ENCODE measurements around the gene LRP1B.

LRP1B gene

GRCh38 chr2:142131010-142131669 is at the start of gene LRP1B:
Gene LRP1B, minus strand, starts transcription at chr2:142131016. Its CDS starts 287 bp downstream, at chr2:142130729.
- peak; percentile 58 to 67 for DNase-seq

- DNase-seq, result no peak
Measured at GRCh38 chr2:142179686-142180085, 48.9 kb upstream of the LRP1B start.

GRCh38 chr2:142178604-142179003 is 47.8 kb upstream of the LRP1B start:
- DNase-seq, result no peak

GRCh38 chr2:142176941-142177340 is 46.1 kb upstream of the LRP1B start:
- no peak for DNase-seq

- no peak for DNase-seq
Measured at GRCh38 chr2:142175813-142176338, 45.1 kb upstream of the LRP1B start.

- no peak for DNase-seq
Measured at GRCh38 chr2:142174176-142174575, 43.4 kb upstream of the LRP1B start.

- DNase-seq, result no peak
Measured at GRCh38 chr2:142170847-142171246, 40.0 kb upstream of the LRP1B start.

GRCh38 chr2:142165790-142166189 is 35.0 kb upstream of the LRP1B start:
- DNase-seq, result no peak

GRCh38 chr2:142153601-142154000 is 22.8 kb upstream of the LRP1B start:
- DNase-seq, result no peak

GRCh38 chr2:142150453-142150852 is 19.6 kb upstream of the LRP1B start:
- DNase-seq, result no peak

- no peak for DNase-seq
Measured at GRCh38 chr2:142144547-142144946, 13.7 kb upstream of the LRP1B start.

- no peak for DNase-seq
Measured at GRCh38 chr2:142142595-142142994, 11.8 kb upstream of the LRP1B start.

GRCh38 chr2:142140434-142140845 is 9.6 kb upstream of the LRP1B start:
- peak in 1 of 2 donors; percentile 45 for DNase-seq

- no peak for DNase-seq
Measured at GRCh38 chr2:142139384-142139783, 8.6 kb upstream of the LRP1B start.

- DNase-seq, result no peak
Measured at GRCh38 chr2:142136571-142136970, 5.8 kb upstream of the LRP1B start.

GRCh38 chr2:142134911-142135310 is 4.1 kb upstream of the LRP1B start:
- no peak for DNase-seq

GRCh38 chr2:142130111-142131009 is 456 bp downstream of the LRP1B start:
- peak; percentile 64 to 71 for DNase-seq

- DNase-seq, result peak in 1 of 2 donors; percentile 37
Measured at GRCh38 chr2:142128105-142128504, 2.7 kb downstream of the LRP1B start.

GRCh38 chr2:142127248-142127647 is 3.6 kb downstream of the LRP1B start:
- DNase-seq, result no peak

GRCh38 chr2:142124706-142125105 is 6.1 kb downstream of the LRP1B start:
- DNase-seq, result no peak

- DNase-seq, result no peak
Measured at GRCh38 chr2:142119347-142119746, 11.5 kb downstream of the LRP1B start.

GRCh38 chr2:142112757-142113221 is 18.0 kb downstream of the LRP1B start:
- DNase-seq, result peak in 1 of 2 donors; percentile 29

- no peak for DNase-seq
Measured at GRCh38 chr2:142104134-142104758, 26.6 kb downstream of the LRP1B start.
